Neuronal stem cell (in vitro differentiated cells): ENCODE results near the gene BNIP5.

Experiments used
- DNase-seq: peaks from one replicate; pipeline ENCODE4 v3.0.0-alpha.2; 2013; ENCODE audit warnings: low spot score
- H2AFZ ChIP-seq: one replicate; pipeline ENCODE4 v1.6.1; 2013; ENCODE audit warnings: mild to moderate bottlenecking, low read length, inconsistent platforms
- H2AK5ac ChIP-seq: 2 replicates; pipeline ENCODE4 v1.6.1; 2013; ENCODE audit warnings: low read depth, mild to moderate bottlenecking, inconsistent platforms, low read length, moderate library complexity, mixed read lengths
- H2BK120ac ChIP-seq: 2 replicates; pipeline ENCODE4 v1.6.1; 2013; ENCODE audit warnings: low read depth, mild to moderate bottlenecking, inconsistent platforms, low read length, moderate library complexity, mixed read lengths
- H2BK12ac ChIP-seq: one replicate; pipeline ENCODE4 v1.6.1; 2013; ENCODE audit warnings: low read length, inconsistent platforms
- H2BK15ac ChIP-seq: 2 replicates; pipeline ENCODE4 v1.6.1; 2013; ENCODE audit warnings: mild to moderate bottlenecking, low read length, inconsistent platforms, mixed read lengths
- H2BK5ac ChIP-seq: one replicate; pipeline ENCODE4 v1.6.1; 2013; ENCODE audit warnings: inconsistent platforms, mild to moderate bottlenecking, low read length, moderate library complexity
- H3K14ac ChIP-seq: one replicate; pipeline ENCODE4 v1.6.1; 2013; ENCODE audit warnings: low read length, inconsistent platforms
- H3K18ac ChIP-seq: 2 replicates; pipeline ENCODE4 v1.6.1; 2013; ENCODE audit warnings: low read length, inconsistent platforms
- H3K23ac ChIP-seq: 2 replicates; pipeline ENCODE4 v1.6.1; 2013; ENCODE audit warnings: low read depth, mild to moderate bottlenecking, mixed read lengths, low read length, inconsistent platforms; ENCODE audit not compliant: poor library complexity
- H3K27ac ChIP-seq: replicated peaks from 3 replicates; pipeline ENCODE4 v1.5.1; 2013; ENCODE audit warnings: low read length, inconsistent platforms
- H3K27me3 ChIP-seq, 3 experiments: 2 replicates each; pipeline ENCODE4 v1.6.1; 2013; ENCODE audit warnings: low read length in 3 of 3, mild to moderate bottlenecking in 2 of 3, inconsistent platforms in 1 of 3, low read depth in 1 of 3, mixed read lengths in 1 of 3, moderate library complexity in 1 of 3; ENCODE audit not compliant: control insufficient read depth in 3 of 3, insufficient read depth in 3 of 3
- H3K36me3 ChIP-seq, 2 donors: replicated peaks in 1 of 2; 2 replicates each; pipeline ENCODE4 v1.6.1; 2013; ENCODE audit warnings: low read length in 2 of 2; ENCODE audit not compliant: control insufficient read depth in 2 of 2, insufficient read depth in 2 of 2
- H3K4ac ChIP-seq: 2 replicates; pipeline ENCODE4 v1.6.1; 2013; ENCODE audit warnings: inconsistent platforms, mild to moderate bottlenecking, low read length, moderate library complexity
- H3K4me1 ChIP-seq, 2 donors: 1 replicate in 1 of 2; 2 replicates in 1 of 2; pipeline ENCODE4 v1.6.1; 2013; ENCODE audit warnings: low read length in 2 of 2, low read depth in 1 of 2; ENCODE audit not compliant: control insufficient read depth in 2 of 2, insufficient read depth in 1 of 2
- H3K4me2 ChIP-seq: one replicate; pipeline ENCODE4 v1.6.1; 2013; ENCODE audit warnings: mild to moderate bottlenecking, low read length, inconsistent platforms; ENCODE audit not compliant: insufficient read depth, poor library complexity, severe bottlenecking
- H3K4me3 ChIP-seq, 2 donors: 2 replicates each; pipeline ENCODE4 v1.5.1; 2013; ENCODE audit warnings: low read length in 2 of 2, mild to moderate bottlenecking in 2 of 2, inconsistent platforms in 1 of 2, moderate library complexity in 1 of 2
- H3K79me1 ChIP-seq: one replicate; pipeline ENCODE4 v1.6.1; 2013; ENCODE audit warnings: low read depth, mild to moderate bottlenecking, inconsistent platforms, low read length, moderate library complexity
- H3K9ac ChIP-seq: one replicate; pipeline ENCODE4 v1.6.1; 2013; ENCODE audit warnings: mild to moderate bottlenecking, low read depth, low read length, inconsistent platforms; ENCODE audit not compliant: poor library complexity
- H3K9me3 ChIP-seq, 2 donors: replicated peaks in 1 of 2; 2 replicates each; pipeline versions ENCODE3 to v1.6.1; 2013; ENCODE audit warnings: low read length in 2 of 2, mild to moderate bottlenecking in 2 of 2, inconsistent platforms in 1 of 2, low read depth in 1 of 2, mixed read lengths in 1 of 2, moderate library complexity in 1 of 2; ENCODE audit not compliant: control insufficient read depth in 2 of 2, insufficient read depth in 1 of 2
- H4K8ac ChIP-seq: one replicate; pipeline ENCODE4 v1.6.1; 2013; ENCODE audit warnings: low read depth, mild to moderate bottlenecking, inconsistent platforms, low read length, moderate library complexity
- H4K91ac ChIP-seq: one replicate; pipeline ENCODE4 v1.6.1; 2013; ENCODE audit warnings: low read length, low read depth, mild to moderate bottlenecking, inconsistent platforms; ENCODE audit not compliant: poor library complexity
- WGBS, 2 donors: extraction: QIAGEN DNeasy Blood & Tissue Kit; methylation state at CpG; one replicate each; pipeline ENCODE4 v1.1.7; 2013; ENCODE audit warnings: missing lambda C conversion rate in 2 of 2, mixed read lengths in 1 of 2; ENCODE audit not compliant: insufficient read length in 2 of 2, insufficient replicate concordance in 1 of 2; ENCODE audit errors: extremely low coverage in 2 of 2; 5-methylcytosine and 5-hydroxymethylcytosine counted together

BNIP5 gene

DNA sequence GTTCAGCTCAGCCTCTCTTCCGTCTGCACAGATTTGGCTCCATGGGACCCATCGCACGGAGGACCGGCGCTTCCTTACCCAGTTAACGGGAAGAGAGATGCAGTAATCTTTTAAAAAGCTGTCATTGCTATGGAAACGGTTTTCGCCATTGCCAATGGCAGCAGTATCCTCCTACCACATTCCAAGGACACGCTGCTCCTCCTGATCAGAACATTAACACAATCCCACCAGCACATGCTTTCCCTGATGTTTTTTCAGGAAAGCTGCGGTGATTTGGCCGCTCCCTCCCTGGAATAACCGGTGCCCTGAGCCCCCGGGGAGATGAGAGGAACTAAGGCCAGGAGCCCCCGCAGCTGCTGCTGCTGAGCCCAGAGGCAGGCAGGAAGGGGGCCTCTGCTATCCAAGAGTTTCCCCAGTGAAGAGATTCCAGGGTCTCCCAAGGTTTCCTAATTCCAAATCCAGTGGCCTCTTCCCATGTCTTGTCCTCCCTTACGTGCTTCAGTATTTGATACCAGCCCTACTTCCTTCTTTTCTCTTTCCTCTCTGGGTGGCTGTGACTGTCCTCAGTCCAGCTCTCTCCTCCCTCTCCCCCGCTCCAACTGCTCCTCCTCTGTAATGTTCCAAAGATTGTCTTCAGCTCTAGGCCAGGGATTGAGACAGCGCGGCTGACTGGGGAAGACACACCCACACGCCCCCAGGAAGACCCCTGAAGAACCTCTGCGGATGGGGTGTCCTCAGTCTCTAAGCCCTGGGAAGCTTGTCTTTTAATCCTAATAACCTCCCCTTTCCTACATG lies 2.6 kb downstream of the BNIP5 start:
- H3K79me1 ChIP-seq, result no peaks in the 10 kb centered on the region
- no peak overlapping the region for H3K4ac ChIP-seq
- no peak overlapping the region for H3K14ac ChIP-seq
- H2BK120ac ChIP-seq, result no peak overlapping the region
- H4K91ac ChIP-seq, result no peak overlapping the region
- H2BK12ac ChIP-seq, result no peak overlapping the region
- H3K27me3 ChIP-seq, result peaks cover 0 to 46% (median 0%) of the 10 kb centered on the region in 3 experiments
- H3K18ac ChIP-seq, result no peak overlapping the region
- H3K23ac ChIP-seq, result no peak overlapping the region
- no peak overlapping the region for H2AFZ ChIP-seq
- H2BK15ac ChIP-seq, result no peak overlapping the region
- no peaks in the 10 kb centered on the region for H3K36me3 ChIP-seq
- H2BK5ac ChIP-seq, result no peak overlapping the region
- H3K4me1 ChIP-seq, result peaks cover 13 to 16% of the 10 kb centered on the region in 2 donors
- no peak overlapping the region for H3K27ac ChIP-seq
- H3K4me2 ChIP-seq, result no peak overlapping the region
- no peak overlapping the region for H3K9ac ChIP-seq
- WGBS, 2 donors, result no CpG with 5 or more reads among the region's 20 CpGs
- H2AK5ac ChIP-seq, result no peak overlapping the region
- H3K4me3 ChIP-seq, result no peak overlapping the region
- DNase-seq, result no peak
- H3K9me3 ChIP-seq, result no peaks in the 10 kb centered on the region
- no peak overlapping the region for H4K8ac ChIP-seq

DNA sequence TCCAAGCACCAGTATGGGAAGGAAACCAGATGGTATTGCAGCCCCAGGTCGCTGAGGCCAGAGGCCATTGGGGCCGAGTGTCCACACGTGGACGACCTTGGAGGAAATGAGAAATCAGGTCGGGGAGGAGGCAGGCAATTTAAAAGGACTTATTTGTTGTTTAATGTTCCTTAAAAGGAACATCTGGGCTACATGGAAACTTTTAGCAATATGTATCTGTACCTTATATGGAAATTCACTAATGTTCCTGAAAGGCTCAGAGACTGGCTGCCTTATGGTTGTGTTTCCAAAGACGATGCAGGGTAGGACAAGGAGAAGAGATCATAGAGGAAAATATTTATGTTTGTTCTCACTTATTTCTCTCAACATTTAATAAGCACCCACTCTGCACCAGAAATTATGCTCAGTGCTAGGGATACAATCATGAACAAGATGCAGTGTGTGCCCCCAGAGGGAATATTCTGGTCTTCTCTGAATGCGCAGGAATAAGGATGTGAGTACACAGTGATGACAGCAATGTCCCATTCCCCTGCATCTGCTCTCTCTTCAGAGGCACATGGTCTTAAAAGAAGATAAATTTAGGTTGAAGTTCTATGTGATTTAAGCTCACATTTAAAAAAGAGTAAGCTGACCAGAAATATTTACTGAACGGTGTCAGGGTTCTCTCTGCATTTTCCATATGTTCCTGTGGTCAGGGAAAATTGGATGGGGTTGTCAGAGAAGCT lies 3.4 kb downstream of the BNIP5 start:
- Histone ChIP-seq H3K18ac (no peak overlapping the region), H3K23ac (no peak overlapping the region), H3K4ac (no peak overlapping the region), H3K79me1 (no peaks in the 10 kb centered on the region), H2AFZ (no peak overlapping the region), H3K14ac (no peak overlapping the region), H3K9me3 (no peaks in the 10 kb centered on the region), H2BK120ac (no peak overlapping the region), H3K27ac (no peak overlapping the region), H2BK15ac (no peak overlapping the region), H3K27me3 (peaks cover 0 to 50% (median 0%) of the 10 kb centered on the region in 3 experiments), H3K4me2 (no peak overlapping the region), H4K8ac (no peak overlapping the region), H3K9ac (no peak overlapping the region), H4K91ac (no peak overlapping the region), H3K4me1 (peaks cover 15 to 16% of the 10 kb centered on the region in 2 donors), H2AK5ac (no peak overlapping the region), H2BK5ac (no peak overlapping the region), H3K4me3 (no peak overlapping the region), H2BK12ac (no peak overlapping the region), H3K36me3 (no peaks in the 10 kb centered on the region)
- no peak for DNase-seq
- no CpG with 5 or more reads among the region's 8 CpGs for WGBS, 2 donors

DNA sequence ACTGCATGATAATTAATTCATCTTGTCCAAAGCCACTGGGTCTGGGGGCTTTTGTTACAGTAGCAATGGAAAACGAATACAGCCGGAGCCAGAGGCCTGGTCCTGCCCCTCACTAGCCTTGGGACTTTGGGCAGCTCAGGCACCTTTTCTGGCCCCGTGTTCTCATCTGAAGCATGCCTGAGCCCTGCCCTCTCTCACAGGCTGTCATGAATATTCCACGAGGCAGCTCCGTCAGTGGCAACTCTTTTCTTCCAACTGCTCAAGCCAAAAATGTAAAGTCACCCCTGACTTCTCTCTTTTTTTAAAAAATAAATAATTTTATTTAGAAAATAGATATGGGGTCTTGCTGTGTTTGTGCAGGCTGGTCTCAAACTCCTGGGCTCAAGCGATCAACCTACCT lies 5.3 kb downstream of the BNIP5 start:
- Histone ChIP-seq H3K4me1 (peaks cover 19 to 32% of the 10 kb centered on the region in 2 donors), H3K9ac (no peak overlapping the region), H2AFZ (no peak overlapping the region), H4K91ac (no peak overlapping the region), H2AK5ac (no peak overlapping the region), H3K23ac (no peak overlapping the region), H3K27me3 (peaks cover 0 to 50% (median 0%) of the 10 kb centered on the region in 3 experiments), H4K8ac (no peak overlapping the region), H3K14ac (no peak overlapping the region), H3K36me3 (no peaks in the 10 kb centered on the region), H3K18ac (no peak overlapping the region), H3K9me3 (no peaks in the 10 kb centered on the region), H3K79me1 (no peaks in the 10 kb centered on the region), H2BK5ac (no peak overlapping the region), H3K4me3 (no peak overlapping the region), H3K27ac (no peak overlapping the region), H3K4me2 (no peak overlapping the region), H2BK120ac (no peak overlapping the region), H3K4ac (no peak overlapping the region), H2BK15ac (no peak overlapping the region), H2BK12ac (no peak overlapping the region)
- no CpG with 5 or more reads among the region's 6 CpGs for WGBS, 2 donors
- DNase-seq, result no peak

DNA sequence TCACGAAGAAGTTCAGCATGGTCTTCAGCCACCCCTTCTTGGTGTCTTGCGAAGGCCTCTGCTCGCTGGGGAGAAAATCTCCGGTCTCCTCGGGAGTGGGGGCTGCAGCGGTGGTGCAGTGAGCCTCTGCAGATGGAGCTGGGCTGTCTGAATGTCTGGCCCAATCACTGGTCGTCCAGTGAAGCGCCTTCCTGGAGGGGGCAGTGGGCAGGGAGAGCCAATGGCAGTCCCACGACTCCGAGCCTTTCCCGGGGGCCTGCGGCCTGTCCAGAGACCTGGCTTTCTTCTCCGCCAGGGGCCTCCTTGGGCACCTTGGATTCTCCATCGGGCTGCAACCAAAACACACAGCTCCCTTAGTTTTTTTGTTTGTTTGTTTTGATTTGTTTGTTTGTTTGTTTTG lies 6.3 kb downstream of the BNIP5 start:
- Histone ChIP-seq H3K79me1 (no peaks in the 10 kb centered on the region), H3K36me3 (no peaks in the 10 kb centered on the region), H3K4me2 (no peak overlapping the region), H2BK15ac (peak overlapping the region; percentile 8), H3K27me3 (peaks cover 0 to 44% (median 0%) of the 10 kb centered on the region in 3 experiments), H4K8ac (no peak overlapping the region), H3K4ac (no peak overlapping the region), H4K91ac (no peak overlapping the region), H3K9me3 (no peaks in the 10 kb centered on the region), H2BK5ac (no peak overlapping the region), H3K14ac (no peak overlapping the region), H2BK120ac (no peak overlapping the region), H3K23ac (no peak overlapping the region), H3K4me3 (no peak overlapping the region), H3K4me1 (peaks cover 23 to 42% of the 10 kb centered on the region in 2 donors), H2BK12ac (peak overlapping the region; percentile 24), H3K18ac (peak overlapping the region; percentile 50), H3K27ac (no peak overlapping the region), H2AFZ (peak overlapping the region; percentile 83), H3K9ac (no peak overlapping the region), H2AK5ac (peak overlapping the region; percentile 1)
- DNase-seq, result no peak
- WGBS, 2 donors, result no CpG with 5 or more reads among the region's 14 CpGs
